Liver (tissue), 9 donors: ENCODE data around the gene GATD1. TPM values are rescaled to one million over a fixed set of nuclear protein-coding genes. Genes with fewer than 3 reads are reported as not detected.

Source experiments
- DNase-seq: peaks from one replicate; pipeline ENCODE4 v3.0.0-alpha.2; 2017; ENCODE audit warnings: low spot score
- H3K27ac ChIP-seq, 2 donors: one replicate each; pipeline ENCODE4 v1.7.0; 2013; ENCODE audit warnings: inconsistent platforms in 2 of 2, low read length in 2 of 2, control low read depth in 1 of 2, low read depth in 1 of 2, mild to moderate bottlenecking in 1 of 2
- H3K27me3 ChIP-seq, 4 donors: one replicate each; pipeline versions ENCODE4 v1.6.1 to v1.7.0; 2013; ENCODE audit warnings: low read length in 3 of 4, inconsistent platforms in 1 of 4, mild to moderate bottlenecking in 1 of 4, moderate library complexity in 1 of 4; ENCODE audit not compliant: control insufficient read depth in 4 of 4, insufficient read depth in 4 of 4
- H3K36me3 ChIP-seq, 4 donors: one replicate each; pipeline versions ENCODE4 v1.6.1 to v1.7.0; 2013; ENCODE audit warnings: low read length in 3 of 4, mild to moderate bottlenecking in 3 of 4, low read depth in 1 of 4, moderate library complexity in 1 of 4; ENCODE audit not compliant: control insufficient read depth in 4 of 4, insufficient read depth in 3 of 4
- H3K4me1 ChIP-seq, 4 donors: one replicate each; pipeline versions ENCODE4 v1.6.1 to v1.7.0; 2013; ENCODE audit warnings: low read length in 3 of 4, mild to moderate bottlenecking in 3 of 4, moderate library complexity in 1 of 4; ENCODE audit not compliant: control insufficient read depth in 4 of 4, insufficient read depth in 4 of 4
- H3K4me3 ChIP-seq, 3 donors: one replicate each; pipeline versions ENCODE4 v1.6.1 to v1.7.0; 2013; ENCODE audit warnings: low read length in 3 of 3, control low read depth in 1 of 3, low read depth in 1 of 3, mild to moderate bottlenecking in 1 of 3
- H3K9ac ChIP-seq, 2 donors: one replicate each; pipeline ENCODE4 v1.7.0; 2013; ENCODE audit warnings: low read length in 2 of 2, mild to moderate bottlenecking in 2 of 2, moderate library complexity in 2 of 2, control low read depth in 1 of 2, low read depth in 1 of 2
- H3K9me3 ChIP-seq, 4 donors: one replicate each; pipeline versions ENCODE4 v1.6.1 to v1.7.0; 2013; ENCODE audit warnings: low read length in 3 of 4; ENCODE audit not compliant: control insufficient read depth in 4 of 4
- FOXA2 ChIP-seq: IDR thresholded peaks from 2 replicates; pipeline ENCODE4 v1.6.1; 2016; ENCODE audit warnings: antibody characterized with exemption
- GABPA ChIP-seq, 2 donors: IDR thresholded peaks in 1 of 2; conservative IDR thresholded peaks in 1 of 2; 2 replicates each; pipeline ENCODE4 v1.6.1; 2016; ENCODE audit warnings: antibody characterized with exemption in 2 of 2, mild to moderate bottlenecking in 1 of 2, moderate library complexity in 1 of 2
- HNF4A ChIP-seq, 2 donors: conservative IDR thresholded peaks; 2 replicates each; pipeline ENCODE4 v1.6.1; 2016; ENCODE audit warnings: antibody characterized with exemption in 2 of 2, mild to moderate bottlenecking in 2 of 2
- HNF4G ChIP-seq: IDR thresholded peaks from 2 replicates; pipeline ENCODE4 v1.6.1; 2016; ENCODE audit warnings: antibody characterized with exemption
- JUND ChIP-seq, 2 donors: IDR thresholded peaks; 2 replicates each; pipeline ENCODE4 v1.6.1; 2016; ENCODE audit warnings: antibody characterized with exemption in 2 of 2
- NR2F2 ChIP-seq: IDR thresholded peaks from 2 replicates; pipeline ENCODE4 v1.6.1; 2016; ENCODE audit warnings: antibody characterized with exemption
- RAD21 ChIP-seq, 2 donors: IDR thresholded peaks; 2 replicates each; pipeline ENCODE4 v1.6.1; 2016; ENCODE audit warnings: antibody characterized with exemption in 2 of 2, mild to moderate bottlenecking in 2 of 2
- RXRA ChIP-seq, 2 donors: IDR thresholded peaks; 2 replicates each; pipeline ENCODE4 v1.6.1; 2017 to 2018; ENCODE audit warnings: antibody characterized with exemption in 2 of 2, mild to moderate bottlenecking in 1 of 2
- SP1 ChIP-seq: IDR thresholded peaks from 2 replicates; pipeline ENCODE4 v1.6.1; 2018; ENCODE audit warnings: antibody characterized with exemption, mild to moderate bottlenecking
- TAF1 ChIP-seq: conservative IDR thresholded peaks from 2 replicates; pipeline ENCODE4 v1.6.1; 2016; ENCODE audit warnings: antibody characterized with exemption, mild to moderate bottlenecking
- YY1 ChIP-seq: IDR thresholded peaks from 2 replicates; pipeline ENCODE4 v1.6.1; 2016; ENCODE audit warnings: antibody characterized with exemption, mild to moderate bottlenecking
- WGBS: extraction: QIAGEN DNeasy Blood & Tissue Kit; methylation state at CpG from one replicate; pipeline ENCODE4 v1.1.7; 2013; 5-methylcytosine and 5-hydroxymethylcytosine counted together
- polyA plus RNA-seq, 2 donors: library from polyadenylated mRNA; stranded (reverse) in 1 of 2; unstranded in 1 of 2; fragments of 200-250 nt in 1 of 2; fragments of >200 nt in 1 of 2; fragmentation: Nextera tagmentation in 1 of 2; extraction: Ambion mirVana in 1 of 2; gene quantifications; one replicate each; pipeline versions ENCODE4 v1.2.1 to v1.2.3, GENCODE V29; 2013 to 2015
- total RNA-seq, 2 donors: library from RNA; depleted of rRNA; stranded (reverse); fragments of >200 nt; gene quantifications; one replicate each; pipeline ENCODE4 v1.2.3, GENCODE V29; 2014
- TF ChIP-seq, protein P1 (sequence below): IDR thresholded peaks from 2 replicates; pipeline ENCODE4 v1.6.1; 2016; ENCODE audit warnings: antibody characterized with exemption
- TF ChIP-seq, protein P2 (sequence below): IDR thresholded peaks from 2 replicates; pipeline ENCODE4 v1.6.1; 2016; ENCODE audit warnings: antibody characterized with exemption
- TF ChIP-seq, protein P3 (sequence below): fragments of 150-350 bp; IDR thresholded peaks from 2 replicates; pipeline ENCODE4 v1.5.1; 2017; ENCODE audit warnings: improper control_type of control experiment, low read depth, low read length; ENCODE audit not compliant: missing input control
- TF ChIP-seq, protein P4 (sequence below): IDR thresholded peaks from 2 replicates; pipeline ENCODE4 v1.6.1; 2016; ENCODE audit warnings: antibody characterized with exemption
- donor health status: healthy.
- donor health status: healthy.
- donor health status: healthy.
- donor health status: healthy.
- donor health status: healthy.

The GATD1 gene
- total and polyA plus RNA-seq, 4 donors, result 22.7 to 37.2 (median 24.6) TPM

DNA sequence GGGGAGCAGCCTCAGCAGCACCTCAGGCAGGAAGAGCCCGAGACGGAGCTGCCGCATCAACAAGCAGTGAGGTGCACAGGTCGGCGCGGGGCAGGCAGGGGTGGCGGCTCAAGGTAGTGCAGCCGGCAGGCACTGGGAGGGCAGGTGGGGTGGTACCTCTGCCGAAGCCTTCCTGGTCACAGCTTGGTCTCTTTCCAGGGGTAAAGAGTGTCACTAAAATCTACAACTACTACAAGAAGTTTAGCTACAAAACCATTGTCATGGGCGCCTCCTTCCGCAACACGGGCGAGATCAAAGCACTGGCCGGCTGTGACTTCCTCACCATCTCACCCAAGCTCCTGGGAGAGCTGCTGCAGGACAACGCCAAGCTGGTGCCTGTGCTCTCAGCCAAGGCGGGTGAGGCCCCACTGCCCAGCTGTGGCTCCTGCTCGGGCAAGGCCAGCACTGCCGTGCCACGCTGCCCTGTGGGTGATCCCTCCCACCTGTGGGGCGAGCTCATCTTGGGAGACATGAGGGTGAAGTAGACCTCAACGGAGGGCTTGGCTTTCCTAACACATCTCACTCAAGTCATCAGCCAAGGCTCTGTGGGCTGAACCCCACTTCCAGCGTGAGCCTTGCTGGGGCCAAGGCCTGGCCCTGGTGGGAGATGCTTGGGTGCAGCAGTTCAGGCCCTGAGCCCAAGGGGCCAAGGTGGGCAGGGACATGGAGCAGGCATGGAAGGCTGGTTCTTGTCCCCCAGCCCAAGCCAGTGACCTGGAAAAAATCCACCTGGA is 13.6 kb downstream of the GATD1 start (continued):
- no peak for TF ChIP-seq FOXA2
- TF ChIP-seq NR2F2, result no peak
- no peak for TF ChIP-seq HNF4A (conservative IDR thresholded peaks at IDR 0.05)
- TF ChIP-seq YY1, result no peak
- no peak for TF ChIP-seq GABPA (IDR thresholded peaks at IDR 0.05 in 1 of 2, conservative IDR thresholded peaks at IDR 0.05 in 1 of 2)
- TF ChIP-seq SP1, result no peak
- no peak for TF ChIP-seq RAD21 (IDR thresholded peaks at IDR 0.05)
- no peak for TF ChIP-seq JUND (IDR thresholded peaks at IDR 0.05)
- TF ChIP-seq, protein P1, sequence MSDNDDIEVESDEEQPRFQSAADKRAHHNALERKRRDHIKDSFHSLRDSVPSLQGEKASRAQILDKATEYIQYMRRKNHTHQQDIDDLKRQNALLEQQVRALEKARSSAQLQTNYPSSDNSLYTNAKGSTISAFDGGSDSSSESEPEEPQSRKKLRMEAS, result no peak

DNA sequence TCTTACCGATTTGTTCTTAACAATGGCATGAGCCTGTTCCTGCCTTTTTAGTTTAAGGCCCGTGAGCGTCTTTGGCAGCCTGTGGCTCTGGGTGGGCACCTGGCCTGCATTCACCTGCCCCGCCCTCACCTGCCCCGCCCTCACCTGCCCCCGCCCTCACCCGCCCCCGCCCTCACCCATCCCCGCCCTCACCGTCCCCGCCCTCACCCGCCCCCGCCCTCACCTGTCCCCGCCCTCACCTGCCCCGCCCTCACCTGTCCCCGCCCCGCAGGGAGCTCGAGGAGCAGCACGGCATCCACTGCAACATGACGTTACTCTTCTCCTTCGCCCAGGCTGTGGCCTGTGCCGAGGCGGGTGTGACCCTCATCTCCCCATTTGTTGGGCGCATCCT is 14.2 kb downstream of the GATD1 start:
- DNase-seq, result no peak
- Histone ChIP-seq H3K27ac (no peak overlapping the region), H3K9ac (no peak overlapping the region), H3K9me3 (no peaks in the 10 kb centered on the region), H3K4me1 (peaks cover 0 to 8% (median 8%) of the 10 kb centered on the region in 4 donors), H3K36me3 (peaks cover 23 to 54% (median 30%) of the 10 kb centered on the region in 4 donors), H3K27me3 (no peaks in the 10 kb centered on the region), H3K4me3 (no peak overlapping the region)
- no peak for TF ChIP-seq NR2F2
- no peak for TF ChIP-seq HNF4G
- TF ChIP-seq, protein P1, result no peak
- TF ChIP-seq JUND (IDR thresholded peaks at IDR 0.05), result no peak
- TF ChIP-seq GABPA (IDR thresholded peaks at IDR 0.05 in 1 of 2, conservative IDR thresholded peaks at IDR 0.05 in 1 of 2), result no peak
- TF ChIP-seq, protein P2, sequence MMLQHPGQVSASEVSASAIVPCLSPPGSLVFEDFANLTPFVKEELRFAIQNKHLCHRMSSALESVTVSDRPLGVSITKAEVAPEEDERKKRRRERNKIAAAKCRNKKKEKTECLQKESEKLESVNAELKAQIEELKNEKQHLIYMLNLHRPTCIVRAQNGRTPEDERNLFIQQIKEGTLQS, result no peak
- TF ChIP-seq, protein P3, sequence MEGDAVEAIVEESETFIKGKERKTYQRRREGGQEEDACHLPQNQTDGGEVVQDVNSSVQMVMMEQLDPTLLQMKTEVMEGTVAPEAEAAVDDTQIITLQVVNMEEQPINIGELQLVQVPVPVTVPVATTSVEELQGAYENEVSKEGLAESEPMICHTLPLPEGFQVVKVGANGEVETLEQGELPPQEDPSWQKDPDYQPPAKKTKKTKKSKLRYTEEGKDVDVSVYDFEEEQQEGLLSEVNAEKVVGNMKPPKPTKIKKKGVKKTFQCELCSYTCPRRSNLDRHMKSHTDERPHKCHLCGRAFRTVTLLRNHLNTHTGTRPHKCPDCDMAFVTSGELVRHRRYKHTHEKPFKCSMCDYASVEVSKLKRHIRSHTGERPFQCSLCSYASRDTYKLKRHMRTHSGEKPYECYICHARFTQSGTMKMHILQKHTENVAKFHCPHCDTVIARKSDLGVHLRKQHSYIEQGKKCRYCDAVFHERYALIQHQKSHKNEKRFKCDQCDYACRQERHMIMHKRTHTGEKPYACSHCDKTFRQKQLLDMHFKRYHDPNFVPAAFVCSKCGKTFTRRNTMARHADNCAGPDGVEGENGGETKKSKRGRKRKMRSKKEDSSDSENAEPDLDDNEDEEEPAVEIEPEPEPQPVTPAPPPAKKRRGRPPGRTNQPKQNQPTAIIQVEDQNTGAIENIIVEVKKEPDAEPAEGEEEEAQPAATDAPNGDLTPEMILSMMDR, result no peak
- 81% methylated on average over 24 of the region's 24 CpGs for WGBS

DNA sequence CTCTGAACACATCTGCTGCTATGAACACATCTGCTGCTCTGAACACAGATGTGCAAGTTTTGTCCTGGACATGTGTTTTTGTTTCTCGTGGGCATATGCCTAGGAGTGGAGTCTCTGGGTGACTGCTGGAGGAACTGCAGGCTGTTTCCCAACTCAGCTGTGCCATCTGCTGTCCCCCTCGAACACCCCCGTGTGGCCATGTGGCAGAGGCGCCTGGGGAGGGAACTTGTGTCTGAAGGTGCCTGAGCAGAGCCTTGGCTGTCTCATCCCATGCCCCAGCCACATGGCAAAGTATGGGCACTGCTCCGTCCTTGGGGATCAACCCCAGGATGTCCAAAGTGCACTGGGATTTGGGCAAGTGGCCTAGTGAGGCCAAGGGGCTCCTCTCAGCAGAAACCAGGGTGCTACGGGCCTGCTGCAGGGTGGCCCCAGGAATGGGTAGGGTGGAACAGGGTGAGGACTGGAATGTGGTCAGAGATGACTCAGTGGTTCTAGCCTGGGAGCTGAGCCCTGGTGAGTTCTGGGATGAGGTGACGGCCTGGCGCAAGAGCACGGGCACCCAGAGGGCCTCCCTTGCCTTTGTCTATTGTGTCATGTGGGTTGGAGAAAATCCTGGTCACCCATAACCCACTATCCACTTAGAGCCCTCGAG is 14.7 kb downstream of the GATD1 start:
- peak overlapping the region in 1 of 2 donors; percentile 49 for H3K27ac ChIP-seq
- H3K4me3 ChIP-seq, result no peak overlapping the region
- H3K4me1 ChIP-seq, result peaks cover 0 to 8% (median 8%) of the 10 kb centered on the region in 4 donors
- no peaks in the 10 kb centered on the region for H3K27me3 ChIP-seq
- no peak overlapping the region for H3K9ac ChIP-seq
- DNase-seq, result no peak
- 63% methylated on average over 10 of the region's 10 CpGs for WGBS
- no peaks in the 10 kb centered on the region for H3K9me3 ChIP-seq
- TF ChIP-seq, protein P1, result no peak
- TF ChIP-seq JUND (IDR thresholded peaks at IDR 0.05) (no peak), YY1 (no peak), TAF1 (no peak), RXRA (IDR thresholded peaks at IDR 0.05) (peak in 1 of 2 donors; percentile 34), GABPA (IDR thresholded peaks at IDR 0.05 in 1 of 2, conservative IDR thresholded peaks at IDR 0.05 in 1 of 2) (no peak), HNF4A (conservative IDR thresholded peaks at IDR 0.05) (peak in 1 of 2 donors; percentile 53), RAD21 (IDR thresholded peaks at IDR 0.05) (no peak)
- TF ChIP-seq, protein P3, result peak; percentile 1
- TF ChIP-seq, protein P4, sequence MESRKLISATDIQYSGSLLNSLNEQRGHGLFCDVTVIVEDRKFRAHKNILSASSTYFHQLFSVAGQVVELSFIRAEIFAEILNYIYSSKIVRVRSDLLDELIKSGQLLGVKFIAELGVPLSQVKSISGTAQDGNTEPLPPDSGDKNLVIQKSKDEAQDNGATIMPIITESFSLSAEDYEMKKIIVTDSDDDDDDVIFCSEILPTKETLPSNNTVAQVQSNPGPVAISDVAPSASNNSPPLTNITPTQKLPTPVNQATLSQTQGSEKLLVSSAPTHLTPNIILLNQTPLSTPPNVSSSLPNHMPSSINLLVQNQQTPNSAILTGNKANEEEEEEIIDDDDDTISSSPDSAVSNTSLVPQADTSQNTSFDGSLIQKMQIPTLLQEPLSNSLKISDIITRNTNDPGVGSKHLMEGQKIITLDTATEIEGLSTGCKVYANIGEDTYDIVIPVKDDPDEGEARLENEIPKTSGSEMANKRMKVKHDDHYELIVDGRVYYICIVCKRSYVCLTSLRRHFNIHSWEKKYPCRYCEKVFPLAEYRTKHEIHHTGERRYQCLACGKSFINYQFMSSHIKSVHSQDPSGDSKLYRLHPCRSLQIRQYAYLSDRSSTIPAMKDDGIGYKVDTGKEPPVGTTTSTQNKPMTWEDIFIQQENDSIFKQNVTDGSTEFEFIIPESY, result no peak
- H3K36me3 ChIP-seq, result peaks cover 23 to 56% (median 30%) of the 10 kb centered on the region in 4 donors
